Effector memory CD4-positive, alpha-beta T cell (primary cell): ENCODE measurements around the gene B4GALNT4.
"Not testable (repeated sequence)": the region's sequence is repeated elsewhere in the genome, so short reads cannot be mapped to it uniquely, and the experiment has no call there.

ENCODE experiments used
- DNase-seq, 3 donors: peaks; one replicate each; pipeline ENCODE4 v3.0.0-alpha.2; 2020
- H3K27ac ChIP-seq: 2 replicates; pipeline ENCODE4 v1.7.0; 2013; ENCODE audit warnings: mild to moderate bottlenecking, low read length, moderate library complexity; ENCODE audit not compliant: insufficient read depth, poor library complexity, severe bottlenecking
- H3K27me3 ChIP-seq: replicated peaks from 2 replicates; pipeline ENCODE4 v1.7.0; 2013; ENCODE audit warnings: mild to moderate bottlenecking, low read length; ENCODE audit not compliant: insufficient read depth, control insufficient read depth, poor library complexity, severe bottlenecking
- H3K36me3 ChIP-seq: 2 replicates; pipeline ENCODE4 v1.7.0; 2013; ENCODE audit warnings: mild to moderate bottlenecking, low read length, moderate library complexity; ENCODE audit not compliant: control insufficient read depth, insufficient read depth
- H3K4me1 ChIP-seq: 2 replicates; pipeline ENCODE4 v1.7.0; 2013; ENCODE audit warnings: low read length, mild to moderate bottlenecking; ENCODE audit not compliant: control insufficient read depth, insufficient read depth, poor library complexity, severe bottlenecking
- H3K4me3 ChIP-seq: 2 replicates; pipeline ENCODE4 v1.7.0; 2013; ENCODE audit warnings: low read length, low read depth, mild to moderate bottlenecking; ENCODE audit not compliant: insufficient read depth, poor library complexity, severe bottlenecking
- H3K9me3 ChIP-seq: 2 replicates; pipeline ENCODE4 v1.7.0; 2013; ENCODE audit warnings: mild to moderate bottlenecking, low read length, moderate library complexity; ENCODE audit not compliant: control insufficient read depth

Gene B4GALNT4

GRCh38 chr11:383431-383830 lies 14.1 kb downstream of the B4GALNT4 start:
- DNase-seq: no peak
- Histone ChIP-seq H3K4me3 (no peak overlapping the region), H3K4me1 (no peaks in the 10 kb centered on the region), H3K27me3 (no peaks in the 10 kb centered on the region), H3K27ac (no peak overlapping the region), H3K9me3 (peaks cover 5% of the 10 kb centered on the region), H3K36me3 (no peaks in the 10 kb centered on the region)

GRCh38 chr11:384511-384910 lies 15.2 kb downstream of the B4GALNT4 start:
- Histone ChIP-seq H3K36me3 (no peaks in the 10 kb centered on the region), H3K9me3 (peaks cover 5% of the 10 kb centered on the region), H3K4me3 (no peak overlapping the region), H3K27ac (no peak overlapping the region), H3K27me3 (no peaks in the 10 kb centered on the region), H3K4me1 (no peaks in the 10 kb centered on the region)
- no peak for DNase-seq

- no peaks in the 10 kb centered on the region for H3K27me3 ChIP-seq
- H3K4me3 ChIP-seq: no peak overlapping the region
- peaks cover 5% of the 10 kb centered on the region for H3K9me3 ChIP-seq
- no peaks in the 10 kb centered on the region for H3K4me1 ChIP-seq
- no peak for DNase-seq
- H3K36me3 ChIP-seq: no peaks in the 10 kb centered on the region
- no peak overlapping the region for H3K27ac ChIP-seq
Measured at GRCh38 chr11:385594-386351, 16.5 kb downstream of the B4GALNT4 start.

GRCh38 chr11:386483-386882 lies 17.2 kb downstream of the B4GALNT4 start:
- Histone ChIP-seq H3K27me3 (no peaks in the 10 kb centered on the region), H3K9me3 (peaks cover 5% of the 10 kb centered on the region), H3K4me3 (no peak overlapping the region), H3K4me1 (no peaks in the 10 kb centered on the region), H3K36me3 (no peaks in the 10 kb centered on the region), H3K27ac (no peak overlapping the region)
- DNase-seq: no peak

- no peak overlapping the region for H3K27ac ChIP-seq
- no peaks in the 10 kb centered on the region for H3K27me3 ChIP-seq
Measured at GRCh38 chr11:387193-387793, 18.0 kb downstream of the B4GALNT4 start.

GRCh38 chr11:389369-389768 lies 20.1 kb downstream of the B4GALNT4 start:
- not testable (repeated sequence) for H3K27me3 ChIP-seq, H3K36me3 ChIP-seq, H3K4me1 ChIP-seq, H3K9me3 ChIP-seq, DNase-seq, H3K27ac ChIP-seq, H3K4me3 ChIP-seq

More at GRCh38 chr11:387193-387793, 18.0 kb downstream of the B4GALNT4 start:
- no peaks in the 10 kb centered on the region for H3K4me1 ChIP-seq
- H3K4me3 ChIP-seq: no peak overlapping the region
- H3K9me3 ChIP-seq: peaks cover 5% of the 10 kb centered on the region
- H3K36me3 ChIP-seq: no peaks in the 10 kb centered on the region
- no peak for DNase-seq

- no peaks in the 10 kb centered on the region for H3K36me3 ChIP-seq
- DNase-seq: no peak
- H3K27ac ChIP-seq: no peak overlapping the region
- no peaks in the 10 kb centered on the region for H3K27me3 ChIP-seq
- no peak overlapping the region for H3K4me3 ChIP-seq
- H3K9me3 ChIP-seq: peaks cover 5% of the 10 kb centered on the region
- no peaks in the 10 kb centered on the region for H3K4me1 ChIP-seq
Measured at GRCh38 chr11:390175-390574, 20.9 kb downstream of the B4GALNT4 start.

- H3K4me3 ChIP-seq: no peak overlapping the region
- peaks cover 5% of the 10 kb centered on the region for H3K9me3 ChIP-seq
- no peaks in the 10 kb centered on the region for H3K36me3 ChIP-seq
- peaks cover 2% of the 10 kb centered on the region for H3K4me1 ChIP-seq
- no peak overlapping the region for H3K27ac ChIP-seq
- no peaks in the 10 kb centered on the region for H3K27me3 ChIP-seq
- DNase-seq: no peak
Measured at GRCh38 chr11:391117-392017, 22.1 kb downstream of the B4GALNT4 start.

GRCh38 chr11:392102-392777 lies 22.9 kb downstream of the B4GALNT4 start:
- peaks cover 9% of the 10 kb centered on the region for H3K4me1 ChIP-seq
- no peak for DNase-seq
- H3K36me3 ChIP-seq: no peaks in the 10 kb centered on the region
- H3K4me3 ChIP-seq: no peak overlapping the region
- no peak overlapping the region for H3K27ac ChIP-seq
- no peaks in the 10 kb centered on the region for H3K27me3 ChIP-seq
- no peaks in the 10 kb centered on the region for H3K9me3 ChIP-seq
